GM21528 (cell line): ENCODE measurements around the gene ALPK3.
"Not testable (repeated sequence)": the region's sequence is repeated elsewhere in the genome, so short reads cannot be mapped to it uniquely, and the experiment has no call there.

Experiments
- ATAC-seq: cut with Tn5 transposase; IDR thresholded peaks from one replicate; pipeline ENCODE4 v1.9.1; 2021; ENCODE audit warnings: mild to moderate bottlenecking, moderate library complexity; ENCODE audit not compliant: unreplicated experiment, low FRiP score

ALPK3 gene

GRCh38 chr15:84840255-84840654 lies 23.1 kb downstream of the ALPK3 start:
- ATAC-seq: no peak

GRCh38 chr15:84840741-84841429 lies 23.7 kb downstream of the ALPK3 start:
- no peak for ATAC-seq

GRCh38 chr15:84842781-84843180 lies 25.6 kb downstream of the ALPK3 start:
- no peak for ATAC-seq

- ATAC-seq: no peak
Observed at GRCh38 chr15:84844964-84845363, 27.8 kb downstream of the ALPK3 start.

- ATAC-seq: not testable (repeated sequence)
Observed at GRCh38 chr15:84845631-84846030, 28.5 kb downstream of the ALPK3 start.

- no peak for ATAC-seq
Observed at GRCh38 chr15:84846269-84846668, 29.1 kb downstream of the ALPK3 start.

- ATAC-seq: no peak
Observed at GRCh38 chr15:84847382-84847781, 30.2 kb downstream of the ALPK3 start.

GRCh38 chr15:84852212-84852611 lies 35.1 kb downstream of the ALPK3 start:
- ATAC-seq: no peak

- ATAC-seq: no peak
Observed at GRCh38 chr15:84855136-84855535, 38.0 kb downstream of the ALPK3 start.

GRCh38 chr15:84855765-84856164 lies 38.6 kb downstream of the ALPK3 start:
- ATAC-seq: no peak

GRCh38 chr15:84856731-84857417 lies 39.7 kb downstream of the ALPK3 start:
- ATAC-seq: no peak

GRCh38 chr15:84857418-84858004 lies 40.4 kb downstream of the ALPK3 start:
- no peak for ATAC-seq

- no peak for ATAC-seq
Observed at GRCh38 chr15:84858231-84858630, 41.1 kb downstream of the ALPK3 start.

- ATAC-seq: no peak
Observed at GRCh38 chr15:84859144-84859543, 42.0 kb downstream of the ALPK3 start.

- ATAC-seq: no peak
Observed at GRCh38 chr15:84859651-84860050, 42.5 kb downstream of the ALPK3 start.

GRCh38 chr15:84861781-84862180 lies 44.6 kb downstream of the ALPK3 start:
- ATAC-seq: no peak

GRCh38 chr15:84862214-84862975 lies 45.2 kb downstream of the ALPK3 start:
- ATAC-seq: no peak

- no peak for ATAC-seq
Observed at GRCh38 chr15:84863565-84864443, 46.6 kb downstream of the ALPK3 start.

- ATAC-seq: no peak
Observed at GRCh38 chr15:84864444-84864795, 47.3 kb downstream of the ALPK3 start.

GRCh38 chr15:84865074-84865569 lies 48.0 kb downstream of the ALPK3 start:
- ATAC-seq: no peak
